ENCODE data around the gene STK40. TPM values are rescaled to one million over a fixed set of nuclear protein-coding genes. Genes with fewer than 3 reads are reported as not detected.

The STK40 gene
- total RNA-seq, 1 donor from 2014 or later = 52.9 TPM

DNA sequence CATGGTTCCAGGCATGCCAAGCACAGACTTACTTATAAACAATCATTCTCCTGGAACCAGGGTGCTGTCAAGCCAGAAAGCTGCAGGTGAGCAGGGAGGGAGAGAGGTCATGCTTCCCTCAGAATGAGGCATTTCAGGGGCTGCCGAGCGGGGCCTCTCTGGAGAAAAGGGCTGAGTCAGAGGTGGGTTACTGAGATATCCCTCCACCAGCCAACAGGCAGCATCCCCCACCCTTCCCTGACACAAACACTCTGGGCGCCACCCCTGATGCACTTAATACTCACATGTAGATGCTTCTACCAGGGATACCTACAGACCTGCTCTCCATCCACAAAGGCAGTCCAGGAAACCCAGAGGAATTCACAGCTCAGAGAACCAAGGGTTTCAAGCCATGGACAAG, 13.1 kb downstream of the STK40 start:
- Mint-ChIP-seq H3K27me3 (ENCODE audit: unreplicated experiment) (peaks cover 2% of the 10 kb centered on the region), H3K27ac (ENCODE audit: unreplicated experiment) (peak overlapping the region; percentile 82), H3K36me3 (ENCODE audit: unreplicated experiment) (no peaks in the 10 kb centered on the region), H3K9me3 (ENCODE audit: unreplicated experiment) (no peaks in the 10 kb centered on the region), H3K4me1 (ENCODE audit: low read depth, unreplicated experiment) (peaks cover 42% of the 10 kb centered on the region), H3K4me3 (ENCODE audit: unreplicated experiment) (no peak overlapping the region)
- no peak for TF ChIP-seq CTCF (IDR thresholded peaks at IDR 0.05; ENCODE audit: partially characterized antibody, unreplicated experiment)
- no peak for DNase-seq

- peak; percentile 88 for DNase-seq
- no peaks in the 10 kb centered on the region for H3K36me3 Mint-ChIP-seq (ENCODE audit: unreplicated experiment)
- peak overlapping the region; percentile 16 for H3K4me3 Mint-ChIP-seq (ENCODE audit: unreplicated experiment)
- H3K27me3 Mint-ChIP-seq (ENCODE audit: unreplicated experiment) = peaks cover 6% of the 10 kb centered on the region
- peak overlapping the region; percentile 62 for H3K27ac Mint-ChIP-seq (ENCODE audit: unreplicated experiment)
- H3K9me3 Mint-ChIP-seq (ENCODE audit: unreplicated experiment) = peaks cover 9% of the 10 kb centered on the region
- TF ChIP-seq CTCF (IDR thresholded peaks at IDR 0.05; ENCODE audit: partially characterized antibody, unreplicated experiment) = peak; percentile 96
- peaks cover 59% of the 10 kb centered on the region for H3K4me1 Mint-ChIP-seq (ENCODE audit: low read depth, unreplicated experiment)
Measured at GRCh38 chr1:36369061-36369861, 16.5 kb downstream of the STK40 start.

DNA sequence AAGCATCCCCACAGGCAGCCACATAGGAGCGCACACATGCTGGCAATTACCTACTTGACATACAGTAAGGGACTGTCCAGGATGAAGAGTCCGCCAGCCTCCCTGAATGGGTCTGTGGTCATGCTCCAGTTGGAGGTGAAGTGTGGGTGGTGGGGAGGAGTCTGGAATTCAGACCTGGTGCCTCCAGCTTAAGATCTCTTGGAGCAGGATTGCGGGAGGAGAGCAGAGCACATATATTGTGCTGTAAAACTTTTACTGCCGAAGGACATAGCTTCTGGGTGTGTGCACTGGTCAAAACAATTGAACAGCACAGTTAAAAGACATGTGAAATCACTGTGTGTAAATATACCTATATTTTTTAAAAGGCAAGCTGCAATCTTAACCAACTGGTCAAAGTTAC, 17.9 kb downstream of the STK40 start:
- H3K4me3 Mint-ChIP-seq (ENCODE audit: unreplicated experiment) = no peak overlapping the region
- H3K27me3 Mint-ChIP-seq (ENCODE audit: unreplicated experiment) = peaks cover 6% of the 10 kb centered on the region
- peak overlapping the region; percentile 75 for H3K27ac Mint-ChIP-seq (ENCODE audit: unreplicated experiment)
- DNase-seq = no peak
- H3K9me3 Mint-ChIP-seq (ENCODE audit: unreplicated experiment) = peaks cover 12% of the 10 kb centered on the region
- TF ChIP-seq CTCF (IDR thresholded peaks at IDR 0.05; ENCODE audit: partially characterized antibody, unreplicated experiment) = no peak
- peaks cover 47% of the 10 kb centered on the region for H3K4me1 Mint-ChIP-seq (ENCODE audit: low read depth, unreplicated experiment)
- H3K36me3 Mint-ChIP-seq (ENCODE audit: unreplicated experiment) = no peaks in the 10 kb centered on the region

DNA sequence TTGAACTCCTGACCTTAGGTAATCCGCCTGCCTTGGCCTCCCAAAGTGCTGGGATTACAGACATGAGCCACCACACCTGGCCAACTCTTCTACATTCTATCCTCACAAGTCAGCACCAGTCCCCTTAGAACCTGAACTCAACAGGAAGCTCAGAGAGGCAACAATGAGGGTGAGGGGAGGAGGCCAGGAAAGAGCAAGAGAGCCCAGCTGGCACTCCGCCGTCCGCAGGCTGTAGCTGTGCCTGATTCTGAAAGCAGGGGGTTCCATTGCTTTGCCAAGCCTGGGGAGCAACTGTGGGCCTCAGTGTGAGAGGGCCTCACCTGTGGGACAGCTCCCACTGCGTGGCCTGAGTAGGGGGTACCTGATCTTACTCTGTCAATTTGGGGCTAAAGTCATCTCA, 18.7 kb downstream of the STK40 start:
- Mint-ChIP-seq H3K4me1 (ENCODE audit: low read depth, unreplicated experiment) (peaks cover 46% of the 10 kb centered on the region), H3K4me3 (ENCODE audit: unreplicated experiment) (peak overlapping the region; percentile 78), H3K27ac (ENCODE audit: unreplicated experiment) (peak overlapping the region; percentile 98), H3K9me3 (ENCODE audit: unreplicated experiment) (peaks cover 12% of the 10 kb centered on the region), H3K36me3 (ENCODE audit: unreplicated experiment) (no peaks in the 10 kb centered on the region), H3K27me3 (ENCODE audit: unreplicated experiment) (peaks cover 6% of the 10 kb centered on the region)
- no peak for DNase-seq
- TF ChIP-seq CTCF (IDR thresholded peaks at IDR 0.05; ENCODE audit: partially characterized antibody, unreplicated experiment) = no peak

DNA sequence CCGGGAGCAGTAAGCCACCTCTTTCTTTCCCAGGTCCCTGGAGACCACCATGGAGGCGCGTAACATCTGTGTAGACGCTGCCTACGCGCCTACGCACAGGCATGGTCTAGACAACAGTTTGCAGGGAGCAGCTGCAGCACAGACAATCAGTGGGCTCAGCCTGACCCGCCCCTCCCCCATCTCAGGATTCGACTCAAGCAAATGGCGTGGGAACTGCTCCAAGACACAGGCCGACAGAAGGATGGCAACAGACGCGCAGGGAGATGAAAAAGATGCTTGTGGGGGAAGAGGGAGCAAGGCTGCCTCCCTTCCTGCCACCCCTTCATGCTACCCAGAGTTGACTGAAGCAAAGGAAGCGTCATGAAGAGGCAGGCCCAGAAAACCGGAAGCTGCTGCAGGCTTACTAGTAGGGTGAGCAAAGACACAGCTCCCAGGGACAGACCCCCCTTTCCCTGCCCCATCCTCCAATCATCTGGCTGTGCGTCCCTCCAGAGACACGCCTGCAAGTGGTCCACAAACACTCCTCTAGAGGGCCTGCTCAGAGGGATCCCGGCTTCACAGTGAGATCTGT, 19.5 kb downstream of the STK40 start:
- peak; percentile 92 for DNase-seq

More for the DNA sequence above, 19.5 kb downstream of the STK40 start:
- Mint-ChIP-seq H3K4me1 (ENCODE audit: low read depth, unreplicated experiment) (peaks cover 55% of the 10 kb centered on the region), H3K27ac (ENCODE audit: unreplicated experiment) (peak overlapping the region; percentile 98), H3K27me3 (ENCODE audit: unreplicated experiment) (peaks cover 8% of the 10 kb centered on the region), H3K36me3 (ENCODE audit: unreplicated experiment) (no peaks in the 10 kb centered on the region), H3K4me3 (ENCODE audit: unreplicated experiment) (peak overlapping the region; percentile 78), H3K9me3 (ENCODE audit: unreplicated experiment) (peaks cover 12% of the 10 kb centered on the region)
- no peak for TF ChIP-seq CTCF (IDR thresholded peaks at IDR 0.05; ENCODE audit: partially characterized antibody, unreplicated experiment)

Data from glutamatergic neuron (in vitro differentiated cells).